BJ (cell line): ENCODE data around the gene COG5. TPM values are rescaled to one million over a fixed set of nuclear protein-coding genes. Genes with fewer than 3 reads are reported as not detected.
"Not testable (repeated sequence)": the region's sequence is repeated elsewhere in the genome, so short reads cannot be mapped to it uniquely, and the experiment has no call there.

ENCODE experiments used
- CTCF ChIA-PET: fragments of 350-600 bp; formaldehyde crosslinking; extraction: SDS; loops from one replicate; lab custom pipeline; 2021; ENCODE audit warnings: antibody characterized with exemption, inconsistent platforms; lab: Yijun Ruan, JAX
- POLR2A ChIA-PET: fragments of 300-600 bp; sonication (Branson Sonifier 250); formaldehyde crosslinking; extraction: SDS; loops from one replicate; lab custom pipeline; 2021; ENCODE audit warnings: antibody characterized with exemption; lab: Charles Lee
- DNase-seq: peaks from one replicate; pipeline ENCODE4 v3.0.0-alpha.2; 2011; ENCODE audit warnings: low read depth
- H3K27me3 ChIP-seq: 2 replicates; pipeline ENCODE4 v1.6.0; 2011; ENCODE audit warnings: low read length; ENCODE audit not compliant: control insufficient read depth, insufficient read depth
- H3K36me3 ChIP-seq: 2 replicates; pipeline ENCODE4 v1.5.1; 2011; ENCODE audit warnings: low read length; ENCODE audit not compliant: control insufficient read depth, insufficient read depth
- H3K4me3 ChIP-seq: 2 replicates; pipeline ENCODE4 v1.5.1; 2011; ENCODE audit warnings: low read depth, mild to moderate bottlenecking, control low read depth, low read length
- CTCF ChIP-seq: IDR thresholded peaks from 2 replicates; pipeline ENCODE4 v1.5.1; 2011; ENCODE audit warnings: low read depth, mild to moderate bottlenecking, control low read depth, inconsistent platforms, low read length, moderate library complexity; ENCODE audit not compliant: insufficient read depth
- polyA plus RNA-seq: library from polyadenylated mRNA; depleted of rRNA; stranded (reverse); fragments of >200 nt; gene quantifications from 2 replicates; pipeline ENCODE4 v1.2.3, GENCODE V29; 2011

COG5 gene
- polyA plus RNA-seq, 1 experiment: 20.5 TPM

GRCh38 chr7:107160389-107160788 lies 403.3 kb downstream of the COG5 start:
- Histone ChIP-seq H3K4me3 (no peak overlapping the region), H3K27me3 (no peaks in the 10 kb centered on the region), H3K36me3 (no peaks in the 10 kb centered on the region)
- POLR2A ChIA-PET: no interaction called here
- TF ChIP-seq CTCF: no peak
- CTCF ChIA-PET: interaction anchor here (1.6 kb wide), 1 partner anchor 13 kb away, joined by 4 read pairs; no protein-coding TSS in a partner anchor
- DNase-seq: no peak

GRCh38 chr7:107158028-107158427 lies 405.7 kb downstream of the COG5 start:
- no peaks in the 10 kb centered on the region for H3K36me3 ChIP-seq
- ChIA-PET POLR2A (no interaction called here), CTCF (no interaction called here)
- no peak for DNase-seq
- no peaks in the 10 kb centered on the region for H3K27me3 ChIP-seq
- no peak for TF ChIP-seq CTCF
- no peak overlapping the region for H3K4me3 ChIP-seq

- POLR2A ChIA-PET: no interaction called here
- Histone ChIP-seq H3K36me3 (no peaks in the 10 kb centered on the region), H3K4me3 (no peak overlapping the region), H3K27me3 (no peaks in the 10 kb centered on the region)
- DNase-seq: no peak
- TF ChIP-seq CTCF: no peak
- CTCF ChIA-PET: interaction anchor here (1.4 kb wide), 1 partner anchor 11 kb away, joined by 6 read pairs; the partner anchor contains the start of gene HBP1
Measured at GRCh38 chr7:107157091-107157490, 406.6 kb downstream of the COG5 start.

- H3K4me3 ChIP-seq, DNase-seq, POLR2A ChIA-PET, H3K36me3 ChIP-seq, CTCF ChIA-PET, H3K27me3 ChIP-seq: not testable (repeated sequence)
Measured at GRCh38 chr7:107155726-107156125, 408.0 kb downstream of the COG5 start.

GRCh38 chr7:107154826-107155225 lies 408.9 kb downstream of the COG5 start:
- ChIA-PET POLR2A (no interaction called here), CTCF (no interaction called here)
- no peak for DNase-seq
- Histone ChIP-seq H3K4me3 (no peak overlapping the region), H3K36me3 (no peaks in the 10 kb centered on the region), H3K27me3 (no peaks in the 10 kb centered on the region)
- TF ChIP-seq CTCF: no peak

- CTCF ChIA-PET: interaction anchor here (0.7 to 7.7 kb wide), 6 partner anchors 9 to 359 kb away, joined by 3 to 133 read pairs (median 11); partner anchors contain the start of gene HBP1
- TF ChIP-seq CTCF: no peak
- H3K27me3 ChIP-seq: no peaks in the 10 kb centered on the region
- no peaks in the 10 kb centered on the region for H3K36me3 ChIP-seq
- H3K4me3 ChIP-seq: no peak overlapping the region
- peak; percentile 23 for DNase-seq
- POLR2A ChIA-PET: no interaction called here
Measured at GRCh38 chr7:107152011-107152410, 411.7 kb downstream of the COG5 start.
